ENCODE measurements around the gene MFN2. TPM values are rescaled to one million over a fixed set of nuclear protein-coding genes. Genes with fewer than 3 reads are reported as not detected.

The MFN2 gene
- polyA plus RNA-seq, 1 of the 3 experiments (the other 2 are of a cell fraction), result 43.2 TPM

- TF ChIP-seq NRF1 (IDR thresholded peaks at IDR 0.05; ENCODE audit: low read depth, low read length), result no peak
Observed at GRCh38 chr1:11982010-11982392, 1.8 kb downstream of the MFN2 start (continued).

- no peak overlapping the region for H2AFZ ChIP-seq (ENCODE audit: low read depth)
- 93% methylated on average over 5 of the region's 5 CpGs for WGBS (ENCODE audit: low lambda C conversion rate)
- no peak for DNase-seq
- peaks cover 79% of the 10 kb centered on the region for H3K79me2 ChIP-seq (ENCODE audit: insufficient read depth)
- no peaks in the 10 kb centered on the region for H3K27me3 ChIP-seq (ENCODE audit: insufficient read depth)
- no peak overlapping the region for H3K27ac ChIP-seq (ENCODE audit: low read depth in 2 of 2, low read length in 1 of 2)
- POLR2A ChIA-PET, result interaction anchor here (0.6 kb wide), 1 partner anchor 13 kb away, joined by 3 read pairs; no protein-coding TSS in a partner anchor
- H3K36me3 ChIP-seq (replicated peaks in 1 of 2; ENCODE audit: control insufficient read depth in 1 of 2, insufficient read depth in 2 of 2, low read length in 1 of 2), result peaks cover 17 to 34% of the 10 kb centered on the region in 2 experiments
- TF ChIP-seq JUND (IDR thresholded peaks at IDR 0.05) (no peak), GATA2 (CRISPR knock-in tag; IDR thresholded peaks at IDR 0.05) (no peak), RAD21 (IDR thresholded peaks at IDR 0.05; ENCODE audit: low read length) (no peak), CTCF (IDR thresholded peaks at IDR 0.05) (no peak), EZH2phosphoT487 (IDR thresholded peaks at IDR 0.05; ENCODE audit: borderline replicate concordance, low read depth) (no peak), TAF1 (IDR thresholded peaks at IDR 0.05; ENCODE audit: borderline replicate concordance, low read depth, low read length) (no peak)
- TF ChIP-seq, protein P1, sequence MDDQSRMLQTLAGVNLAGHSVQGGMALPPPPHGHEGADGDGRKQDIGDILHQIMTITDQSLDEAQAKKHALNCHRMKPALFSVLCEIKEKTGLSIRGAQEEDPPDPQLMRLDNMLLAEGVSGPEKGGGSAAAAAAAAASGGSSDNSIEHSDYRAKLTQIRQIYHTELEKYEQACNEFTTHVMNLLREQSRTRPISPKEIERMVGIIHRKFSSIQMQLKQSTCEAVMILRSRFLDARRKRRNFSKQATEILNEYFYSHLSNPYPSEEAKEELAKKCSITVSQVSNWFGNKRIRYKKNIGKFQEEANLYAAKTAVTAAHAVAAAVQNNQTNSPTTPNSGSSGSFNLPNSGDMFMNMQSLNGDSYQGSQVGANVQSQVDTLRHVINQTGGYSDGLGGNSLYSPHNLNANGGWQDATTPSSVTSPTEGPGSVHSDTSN (IDR thresholded peaks at IDR 0.05), result no peak
- H3K4me1 ChIP-seq (ENCODE audit: control insufficient read depth in 1 of 2, insufficient read depth in 2 of 2, low read depth in 1 of 2, low read length in 1 of 2), result peaks cover 15 to 18% of the 10 kb centered on the region in 2 experiments; a peak in 3 of 4 replicates
- H3K9ac ChIP-seq, result no peak overlapping the region
- CTCF ChIA-PET, result interaction anchor here (2.4 kb wide), 1 partner anchor 18 kb away, joined by 7 read pairs; no protein-coding TSS in a partner anchor
- no peak overlapping the region for H3K4me3 ChIP-seq (ENCODE audit: low read depth in 2 of 2, low read length in 1 of 2)
- no peak overlapping the region for H3K4me2 ChIP-seq
- no peaks in the 10 kb centered on the region for H3K9me2 ChIP-seq
- H4K20me1 ChIP-seq (ENCODE audit: insufficient read depth), result 0 out of 2 replicates have a peak, but pooled peaks cover 6% of the 10 kb centered on the region
- H3K9me3 ChIP-seq, result no peaks in the 10 kb centered on the region
- H3F3A ChIP-seq (replicated peaks; ENCODE audit: insufficient read depth), result peaks cover 13% of the 10 kb centered on the region
Observed at GRCh38 chr1:11984121-11984520, 3.9 kb downstream of the MFN2 start.

GRCh38 chr1:11984576-11984975 is 4.3 kb downstream of the MFN2 start:
- H3K4me3 ChIP-seq (ENCODE audit: low read depth in 2 of 2, low read length in 1 of 2), result no peak overlapping the region
- H2AFZ ChIP-seq (ENCODE audit: low read depth), result no peak overlapping the region
- H3K9ac ChIP-seq, result no peak overlapping the region
- H3K27ac ChIP-seq (ENCODE audit: low read depth in 2 of 2, low read length in 1 of 2), result no peak overlapping the region
- DNase-seq, result no peak
- no peak overlapping the region for H3K4me2 ChIP-seq
- H3K9me3 ChIP-seq, result no peaks in the 10 kb centered on the region
- POLR2A ChIA-PET, result interaction anchor here (0.6 kb wide), 2 partner anchors 13 to 16 kb away, joined by 3 read pairs; no protein-coding TSS in a partner anchor
- CTCF ChIA-PET, result interaction anchor here (2.4 kb wide), 1 partner anchor 17 kb away, joined by 7 read pairs; no protein-coding TSS in a partner anchor
- H3K79me2 ChIP-seq (ENCODE audit: insufficient read depth), result peaks cover 79% of the 10 kb centered on the region
- peaks cover 8% of the 10 kb centered on the region for H3F3A ChIP-seq (replicated peaks; ENCODE audit: insufficient read depth)
- WGBS (ENCODE audit: low lambda C conversion rate), result 97% methylated on average over 6 of the region's 6 CpGs
- H4K20me1 ChIP-seq (ENCODE audit: insufficient read depth), result 0 out of 2 replicates have a peak, but pooled peaks cover 6% of the 10 kb centered on the region
- no peaks in the 10 kb centered on the region for H3K27me3 ChIP-seq (ENCODE audit: insufficient read depth)
- peaks cover 17 to 39% of the 10 kb centered on the region in 2 experiments for H3K36me3 ChIP-seq (replicated peaks in 1 of 2; ENCODE audit: control insufficient read depth in 1 of 2, insufficient read depth in 2 of 2, low read length in 1 of 2)
- no peaks in the 10 kb centered on the region for H3K9me2 ChIP-seq
- peaks cover 13 to 15% of the 10 kb centered on the region in 2 experiments; a peak in 3 of 4 replicates for H3K4me1 ChIP-seq (ENCODE audit: control insufficient read depth in 1 of 2, insufficient read depth in 2 of 2, low read depth in 1 of 2, low read length in 1 of 2)
- TF ChIP-seq POLR2AphosphoS5 (IDR thresholded peaks at IDR 0.05; ENCODE audit: low read depth, low read length) (no peak), JUND (IDR thresholded peaks at IDR 0.05) (no peak), IRF3 (IDR thresholded peaks at IDR 0.05; ENCODE audit: low read depth, low read length) (no peak), FOXM1 (IDR thresholded peaks at IDR 0.05; ENCODE audit: low read depth) (no peak), MXI1 (IDR thresholded peaks at IDR 0.05; ENCODE audit: low read depth, low read length) (no peak), USF2 (IDR thresholded peaks at IDR 0.05; ENCODE audit: borderline replicate concordance, low read depth, low read length) (no peak), MAX (IDR thresholded peaks at IDR 0.05; ENCODE audit: low read depth) (no peak), NRF1 (IDR thresholded peaks at IDR 0.05; ENCODE audit: low read depth, low read length) (no peak), FOSL2 (IDR thresholded peaks at IDR 0.05; ENCODE audit: borderline replicate concordance, low read depth) (no peak), YY1 (IDR thresholded peaks at IDR 0.05; ENCODE audit: low read depth) (no peak), GATA2 (CRISPR knock-in tag; IDR thresholded peaks at IDR 0.05) (no peak), RAD21 (IDR thresholded peaks at IDR 0.05; ENCODE audit: low read length) (no peak), TAF1 (IDR thresholded peaks at IDR 0.05; ENCODE audit: borderline replicate concordance, low read depth, low read length) (no peak)
- TF ChIP-seq, protein P1 (IDR thresholded peaks at IDR 0.05), result no peak
- TF ChIP-seq, protein P2, sequence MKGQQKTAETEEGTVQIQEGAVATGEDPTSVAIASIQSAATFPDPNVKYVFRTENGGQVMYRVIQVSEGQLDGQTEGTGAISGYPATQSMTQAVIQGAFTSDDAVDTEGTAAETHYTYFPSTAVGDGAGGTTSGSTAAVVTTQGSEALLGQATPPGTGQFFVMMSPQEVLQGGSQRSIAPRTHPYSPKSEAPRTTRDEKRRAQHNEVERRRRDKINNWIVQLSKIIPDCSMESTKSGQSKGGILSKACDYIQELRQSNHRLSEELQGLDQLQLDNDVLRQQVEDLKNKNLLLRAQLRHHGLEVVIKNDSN (IDR thresholded peaks at IDR 0.05; ENCODE audit: borderline replicate concordance, low read depth), result no peak

Data from SK-N-SH (cell line).